GM18505 (cell line): ENCODE results near the gene TP53INP2.

ENCODE experiments used
- ATAC-seq: cut with Tn5 transposase; IDR thresholded peaks from one replicate; pipeline ENCODE4 v1.9.1; 2021; ENCODE audit not compliant: unreplicated experiment
- POLR2A ChIP-seq: IDR thresholded peaks from 4 replicates; pipeline ENCODE4 v1.6.1; 2011; ENCODE audit warnings: borderline replicate concordance; ENCODE audit not compliant: insufficient read depth, insufficient read length; ENCODE audit errors: extremely low read depth

The TP53INP2 gene

GRCh38 chr20:34724172-34724571, 20.0 kb downstream of the TP53INP2 start:
- no peak for TF ChIP-seq POLR2A
- ATAC-seq = no peak

- ATAC-seq = no peak
- TF ChIP-seq POLR2A = no peak
Measured at GRCh38 chr20:34729416-34729815, 25.3 kb downstream of the TP53INP2 start.

- TF ChIP-seq POLR2A = no peak
- no peak for ATAC-seq
Measured at GRCh38 chr20:34732523-34732922, 28.4 kb downstream of the TP53INP2 start.

GRCh38 chr20:34736106-34736735, 32.1 kb downstream of the TP53INP2 start:
- no peak for TF ChIP-seq POLR2A
- no peak for ATAC-seq

- no peak for ATAC-seq
- TF ChIP-seq POLR2A = no peak
Measured at GRCh38 chr20:34743039-34743438, 38.9 kb downstream of the TP53INP2 start.

- ATAC-seq = no peak
- no peak for TF ChIP-seq POLR2A
Measured at GRCh38 chr20:34744340-34744739, 40.2 kb downstream of the TP53INP2 start.

- no peak for ATAC-seq
- TF ChIP-seq POLR2A = no peak
Measured at GRCh38 chr20:34744847-34745246, 40.7 kb downstream of the TP53INP2 start.

- TF ChIP-seq POLR2A = no peak
- ATAC-seq = no peak
Measured at GRCh38 chr20:34746674-34747073, 42.5 kb downstream of the TP53INP2 start.

GRCh38 chr20:34747479-34747878, 43.3 kb downstream of the TP53INP2 start:
- no peak for ATAC-seq
- TF ChIP-seq POLR2A = no peak

GRCh38 chr20:34748709-34749108, 44.6 kb downstream of the TP53INP2 start:
- no peak for ATAC-seq

GRCh38 chr20:34750484-34750883, 46.3 kb downstream of the TP53INP2 start:
- ATAC-seq = no peak
- no peak for TF ChIP-seq POLR2A

More at GRCh38 chr20:34748709-34749108, 44.6 kb downstream of the TP53INP2 start:
- no peak for TF ChIP-seq POLR2A

- no peak for ATAC-seq
- no peak for TF ChIP-seq POLR2A
Measured at GRCh38 chr20:34751453-34751852, 47.3 kb downstream of the TP53INP2 start.

GRCh38 chr20:34753706-34754461, 49.7 kb downstream of the TP53INP2 start:
- ATAC-seq = no peak
- no peak for TF ChIP-seq POLR2A

- no peak for TF ChIP-seq POLR2A
- ATAC-seq = no peak
Measured at GRCh38 chr20:34754611-34755010, 50.5 kb downstream of the TP53INP2 start.
